ENCODE results near the gene HLCS.
"Not testable (repeated sequence)": the region's sequence is repeated elsewhere in the genome, so short reads cannot be mapped to it uniquely, and the experiment has no call there.

HLCS gene

DNA sequence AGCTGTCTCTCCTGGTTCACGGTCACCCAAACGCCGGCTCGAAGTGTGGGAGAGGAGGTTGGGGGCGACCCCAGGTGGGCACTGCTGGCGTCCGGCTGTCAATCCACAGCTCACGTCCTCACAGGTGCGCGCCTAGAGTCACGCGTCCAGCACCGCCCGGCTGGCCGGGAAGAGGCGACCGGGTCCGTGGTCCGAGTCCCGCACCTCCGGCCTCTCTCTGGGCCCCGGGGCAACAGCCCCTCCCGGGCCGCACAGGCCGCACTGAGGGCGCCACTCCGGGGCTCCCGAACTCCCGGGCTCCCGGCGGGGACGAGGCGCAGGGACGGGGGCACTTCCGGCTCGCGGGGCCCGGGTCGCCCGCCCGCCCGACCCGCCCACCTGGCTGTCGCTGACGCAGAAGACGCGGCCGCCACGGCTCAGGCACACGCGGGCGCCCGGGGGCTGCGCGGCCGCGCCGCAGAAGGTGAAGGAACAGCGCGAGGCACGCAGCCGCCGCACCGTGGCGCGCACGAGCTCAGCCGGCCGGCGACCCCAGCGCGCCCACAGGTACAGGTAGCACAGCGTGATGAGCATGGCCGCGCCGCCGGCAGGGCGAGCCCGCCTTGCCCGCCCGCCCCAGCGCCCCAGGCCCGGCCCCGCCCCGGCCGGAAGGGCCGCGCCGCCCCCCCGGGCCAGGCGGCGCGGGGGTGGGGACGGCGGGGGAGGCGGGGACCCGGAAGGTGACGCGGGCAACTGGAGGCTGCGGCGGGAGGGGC lies at the start of gene HLCS:
HLCS (minus strand) TSS at position 604 of the 755 bp plus-strand sequence; CDS start at position 573, 31 bp downstream.
- no peak for FAIRE-seq
- TF ChIP-seq, protein P1, sequence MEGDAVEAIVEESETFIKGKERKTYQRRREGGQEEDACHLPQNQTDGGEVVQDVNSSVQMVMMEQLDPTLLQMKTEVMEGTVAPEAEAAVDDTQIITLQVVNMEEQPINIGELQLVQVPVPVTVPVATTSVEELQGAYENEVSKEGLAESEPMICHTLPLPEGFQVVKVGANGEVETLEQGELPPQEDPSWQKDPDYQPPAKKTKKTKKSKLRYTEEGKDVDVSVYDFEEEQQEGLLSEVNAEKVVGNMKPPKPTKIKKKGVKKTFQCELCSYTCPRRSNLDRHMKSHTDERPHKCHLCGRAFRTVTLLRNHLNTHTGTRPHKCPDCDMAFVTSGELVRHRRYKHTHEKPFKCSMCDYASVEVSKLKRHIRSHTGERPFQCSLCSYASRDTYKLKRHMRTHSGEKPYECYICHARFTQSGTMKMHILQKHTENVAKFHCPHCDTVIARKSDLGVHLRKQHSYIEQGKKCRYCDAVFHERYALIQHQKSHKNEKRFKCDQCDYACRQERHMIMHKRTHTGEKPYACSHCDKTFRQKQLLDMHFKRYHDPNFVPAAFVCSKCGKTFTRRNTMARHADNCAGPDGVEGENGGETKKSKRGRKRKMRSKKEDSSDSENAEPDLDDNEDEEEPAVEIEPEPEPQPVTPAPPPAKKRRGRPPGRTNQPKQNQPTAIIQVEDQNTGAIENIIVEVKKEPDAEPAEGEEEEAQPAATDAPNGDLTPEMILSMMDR (IDR thresholded peaks at IDR 0.05; ENCODE audit: insufficient read depth, missing control alignments): no peak

DNA sequence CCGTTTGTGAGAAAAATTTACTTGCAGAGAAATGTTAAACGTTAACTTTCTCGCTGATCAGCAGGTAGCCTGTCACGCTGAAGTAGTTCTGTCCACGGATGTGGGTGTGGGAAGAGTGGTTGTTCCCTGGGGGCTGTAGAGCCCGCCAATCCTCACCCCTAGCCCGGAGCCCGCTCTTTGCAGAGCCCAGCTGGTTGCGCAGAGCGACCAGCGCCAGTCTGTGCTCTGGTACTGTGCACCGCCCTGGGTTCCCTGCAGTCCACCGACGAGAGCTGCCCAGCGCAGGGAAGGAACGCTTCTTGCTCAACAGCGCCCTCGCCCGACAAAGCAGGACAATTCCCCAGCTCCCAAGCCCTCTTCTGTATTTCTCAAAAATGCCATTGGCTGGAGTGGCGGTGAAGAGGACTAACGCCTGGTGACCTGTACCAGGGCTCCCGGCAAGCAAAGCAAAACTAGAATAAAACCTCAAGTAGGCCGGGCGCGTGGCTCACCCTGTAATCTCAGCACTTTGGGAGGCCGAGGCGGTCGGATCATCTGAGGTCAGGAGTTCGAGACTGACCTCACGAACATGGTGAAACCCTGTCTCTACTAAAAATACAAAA lies 43.4 kb upstream of the HLCS start:
- no peak for FAIRE-seq
- peak; percentile 82 for DNase-seq (ENCODE audit: insufficient read length, low spot score)
- TF ChIP-seq, protein P1 (IDR thresholded peaks at IDR 0.05; ENCODE audit: insufficient read depth, missing control alignments): peak; percentile 82

More for the DNA sequence above, at the start of gene HLCS:
- DNase-seq (ENCODE audit: insufficient read length, low spot score): peak; percentile 39

DNA sequence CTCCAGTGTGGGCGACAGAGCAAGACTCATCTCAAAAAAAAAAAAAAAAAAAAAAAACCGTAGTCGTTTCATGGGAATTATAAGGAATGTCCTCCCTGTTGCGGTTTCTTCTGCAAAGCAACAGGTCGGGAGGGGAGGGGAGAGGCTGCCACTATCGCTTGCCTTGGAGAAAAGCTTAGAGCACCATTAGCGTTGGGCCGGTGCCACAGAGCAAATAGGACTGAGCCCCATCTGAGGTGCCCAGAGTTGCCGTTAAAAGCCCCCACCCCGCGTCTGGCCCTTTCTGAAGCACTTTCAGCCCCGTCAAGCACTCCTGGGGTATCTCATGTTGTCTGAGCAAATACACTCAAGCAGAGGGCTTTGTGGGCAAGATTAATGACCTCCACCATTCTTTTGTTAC lies 42.3 kb upstream of the HLCS start:
- FAIRE-seq (no peak), DNase-seq (ENCODE audit: insufficient read length, low spot score) (no peak)
- TF ChIP-seq, protein P1 (IDR thresholded peaks at IDR 0.05; ENCODE audit: insufficient read depth, missing control alignments): no peak

DNA sequence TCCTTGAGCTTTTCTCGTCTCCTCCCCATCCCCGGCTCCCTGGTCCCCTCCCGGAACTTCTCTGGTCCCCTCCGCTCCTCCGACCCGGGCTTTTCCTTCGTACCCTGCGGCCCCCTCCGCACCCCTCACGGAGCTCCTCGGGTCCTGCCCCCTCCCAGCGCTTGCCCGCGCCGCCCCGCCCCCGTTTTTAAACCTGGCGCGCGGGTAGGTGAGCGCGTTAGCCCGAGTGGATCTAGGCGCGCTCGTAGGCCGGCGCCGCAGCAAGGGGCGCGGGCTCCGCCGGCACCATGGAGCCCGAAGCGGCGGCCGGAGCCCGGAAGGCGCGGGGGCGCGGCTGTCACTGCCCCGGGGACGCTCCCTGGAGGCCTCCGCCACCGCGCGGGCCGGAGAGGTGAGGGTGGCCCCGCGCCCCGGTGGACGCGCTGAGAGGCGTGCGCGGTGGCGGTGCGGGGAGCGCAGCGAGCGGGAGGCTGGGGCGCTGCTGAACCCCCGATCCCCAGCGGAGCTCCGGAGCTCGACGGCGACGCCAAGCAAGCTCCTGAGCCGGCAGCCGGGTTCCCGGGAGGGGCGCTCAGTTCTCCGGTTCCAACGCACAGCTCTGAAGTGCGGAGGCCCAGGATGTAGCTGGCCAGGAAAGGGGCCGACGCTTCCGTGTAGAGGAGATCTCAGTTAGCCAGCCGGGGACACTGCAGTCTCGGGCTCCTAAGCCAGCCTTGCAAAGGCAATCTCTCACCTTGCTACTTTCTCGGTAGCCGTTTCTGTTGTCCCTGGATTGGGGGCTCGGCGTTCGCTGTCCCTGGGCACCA lies 40.2 kb upstream of the HLCS start, which contains the start of gene RIPPLY3:
RIPPLY3 (plus strand) TSS at position 217 of the 806 bp plus-strand sequence; CDS start at position 288, 71 bp downstream.
- DNase-seq (ENCODE audit: insufficient read length, low spot score): peak; percentile 34
- FAIRE-seq: no peak
- TF ChIP-seq, protein P1 (IDR thresholded peaks at IDR 0.05; ENCODE audit: insufficient read depth, missing control alignments): no peak

DNA sequence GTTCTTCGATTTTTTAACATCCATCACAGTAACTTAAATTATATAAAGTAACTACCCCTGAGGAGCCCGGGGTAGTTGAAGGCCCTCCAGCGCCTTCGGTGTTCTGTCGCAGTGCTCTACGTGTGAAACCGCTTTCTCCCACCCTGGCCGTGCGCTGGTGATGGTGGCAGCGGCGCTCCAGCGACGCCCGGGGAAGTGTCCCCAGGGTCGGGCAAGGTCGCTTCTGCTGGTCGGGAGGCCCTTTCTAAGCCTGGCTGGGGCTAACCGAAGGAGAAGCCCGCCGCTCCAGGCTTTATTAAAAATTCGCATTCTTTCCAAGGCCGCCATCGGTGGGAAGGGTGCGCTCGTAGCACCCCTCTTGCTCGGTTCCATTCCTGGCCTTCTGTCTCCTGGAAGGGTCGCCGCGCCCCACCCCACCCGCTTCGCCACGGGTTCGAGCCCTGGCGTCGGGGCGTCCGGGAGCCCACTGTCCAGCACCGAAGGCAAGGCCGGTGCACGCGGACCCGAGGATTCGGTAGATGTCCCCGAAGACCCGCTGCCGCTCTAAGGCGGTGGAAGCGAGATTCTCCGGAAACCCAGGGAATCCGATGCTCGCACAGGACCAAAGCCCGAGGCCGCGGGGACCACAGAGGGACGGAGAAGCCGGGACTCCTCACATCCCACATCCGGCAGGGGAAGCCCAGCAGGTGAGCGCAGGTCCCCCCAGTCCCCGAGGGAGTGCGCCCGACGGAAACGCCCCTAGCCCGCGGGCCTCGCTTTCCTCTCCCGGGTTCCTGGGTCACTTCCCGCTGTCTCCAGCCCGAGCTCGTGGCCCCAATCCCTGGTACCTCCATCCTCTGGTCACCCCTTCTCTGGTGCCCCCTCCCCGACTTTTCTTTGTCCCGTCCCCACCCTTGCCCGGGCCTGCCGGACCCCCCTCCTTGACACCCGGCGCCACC lies 39.3 kb upstream of the HLCS start:
- FAIRE-seq: no peak
- DNase-seq (ENCODE audit: insufficient read length, low spot score): no peak
- TF ChIP-seq, protein P1 (IDR thresholded peaks at IDR 0.05; ENCODE audit: insufficient read depth, missing control alignments): no peak

DNA sequence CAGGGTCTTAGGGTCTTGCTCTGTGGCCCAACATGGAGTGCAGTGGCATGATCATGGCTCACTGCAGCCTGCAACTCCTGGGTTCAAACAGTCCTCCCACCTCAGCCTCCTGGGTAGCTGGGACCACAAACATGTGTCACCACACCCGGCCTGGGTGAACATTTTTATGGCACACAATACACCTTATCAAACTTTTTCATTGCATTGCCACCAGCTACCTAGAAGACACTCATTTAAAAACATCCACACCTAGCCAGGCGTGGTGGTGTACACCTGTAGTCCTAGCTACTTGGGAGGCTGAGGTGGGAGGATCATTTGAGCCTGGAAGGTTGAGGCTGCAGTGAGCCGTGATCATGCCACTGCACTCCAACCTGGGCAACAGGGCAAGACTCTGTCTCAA lies 37.4 kb upstream of the HLCS start:
- DNase-seq (ENCODE audit: insufficient read length, low spot score); FAIRE-seq: not testable (repeated sequence)

DNA sequence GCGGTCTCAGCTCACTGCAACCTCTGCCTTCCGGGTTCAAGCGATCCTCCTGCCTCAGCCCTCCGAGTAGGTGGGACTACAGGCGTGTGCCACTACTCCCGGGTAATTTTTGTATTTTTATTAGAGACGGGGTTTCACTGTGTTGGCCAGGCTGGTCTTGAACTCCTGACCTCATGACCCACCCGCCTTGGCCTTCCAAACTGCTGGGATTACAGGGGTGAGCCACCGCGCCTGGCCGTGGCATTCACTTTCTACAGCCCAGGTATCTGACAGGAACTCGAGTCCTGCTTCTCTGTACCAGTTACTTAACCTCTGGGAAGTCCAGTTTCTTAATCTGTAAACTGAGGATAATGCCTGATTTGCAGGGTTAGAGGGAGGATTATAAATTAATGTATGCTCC lies 36.4 kb upstream of the HLCS start:
- DNase-seq (ENCODE audit: insufficient read length, low spot score); FAIRE-seq: not testable (repeated sequence)
